ENCODE results near the gene FBXO7. TPM values are rescaled to one million over a fixed set of nuclear protein-coding genes. Genes with fewer than 3 reads are reported as not detected.

The FBXO7 gene
- total RNA-seq, 2 donors from 2014 or later, result 82.8 to 128 TPM

DNA sequence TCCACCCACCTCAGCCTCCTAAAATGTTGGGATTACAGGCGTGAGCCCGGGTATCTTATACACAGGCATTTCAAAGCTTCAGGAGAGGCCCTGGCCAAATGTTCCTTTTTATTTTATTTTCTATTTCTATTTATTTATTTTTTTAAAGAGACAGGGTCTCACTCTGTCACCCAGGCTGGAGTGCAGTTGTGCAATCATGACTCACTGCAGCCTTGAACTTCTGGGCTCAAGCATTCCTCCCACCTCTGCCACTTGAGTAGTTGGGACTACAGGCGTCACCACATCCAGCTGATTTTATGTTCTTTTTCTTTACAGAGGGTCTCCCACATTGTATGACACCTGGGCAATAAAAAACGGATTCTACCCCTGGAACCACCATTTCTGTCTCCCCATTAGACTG, 71.2 kb downstream of the FBXO7 start:
- H3K4me1 ChIP-seq (replicated peaks), result no peaks in the 10 kb centered on the region
- DNase-seq (ENCODE audit: low spot score), result no peak
- 71% methylated on average over 4 of the region's 4 CpGs for WGBS
- TF ChIP-seq, protein P1, sequence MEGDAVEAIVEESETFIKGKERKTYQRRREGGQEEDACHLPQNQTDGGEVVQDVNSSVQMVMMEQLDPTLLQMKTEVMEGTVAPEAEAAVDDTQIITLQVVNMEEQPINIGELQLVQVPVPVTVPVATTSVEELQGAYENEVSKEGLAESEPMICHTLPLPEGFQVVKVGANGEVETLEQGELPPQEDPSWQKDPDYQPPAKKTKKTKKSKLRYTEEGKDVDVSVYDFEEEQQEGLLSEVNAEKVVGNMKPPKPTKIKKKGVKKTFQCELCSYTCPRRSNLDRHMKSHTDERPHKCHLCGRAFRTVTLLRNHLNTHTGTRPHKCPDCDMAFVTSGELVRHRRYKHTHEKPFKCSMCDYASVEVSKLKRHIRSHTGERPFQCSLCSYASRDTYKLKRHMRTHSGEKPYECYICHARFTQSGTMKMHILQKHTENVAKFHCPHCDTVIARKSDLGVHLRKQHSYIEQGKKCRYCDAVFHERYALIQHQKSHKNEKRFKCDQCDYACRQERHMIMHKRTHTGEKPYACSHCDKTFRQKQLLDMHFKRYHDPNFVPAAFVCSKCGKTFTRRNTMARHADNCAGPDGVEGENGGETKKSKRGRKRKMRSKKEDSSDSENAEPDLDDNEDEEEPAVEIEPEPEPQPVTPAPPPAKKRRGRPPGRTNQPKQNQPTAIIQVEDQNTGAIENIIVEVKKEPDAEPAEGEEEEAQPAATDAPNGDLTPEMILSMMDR (IDR thresholded peaks at IDR 0.05), result no peak
- TF ChIP-seq POLR2AphosphoS5 (IDR thresholded peaks at IDR 0.05) (no peak), POLR2A (IDR thresholded peaks at IDR 0.05) (no peak)
- H3K36me3 ChIP-seq, result no peaks in the 10 kb centered on the region
- intact Hi-C loops (cut with DNase I), result no loop called here
- H3K27ac ChIP-seq, result no peak overlapping the region
- no peaks in the 10 kb centered on the region for H3K27me3 ChIP-seq (replicated peaks; ENCODE audit: insufficient read depth)
- H3K9me3 ChIP-seq, result no peaks in the 10 kb centered on the region
- H3K4me3 ChIP-seq, result no peak overlapping the region

DNA sequence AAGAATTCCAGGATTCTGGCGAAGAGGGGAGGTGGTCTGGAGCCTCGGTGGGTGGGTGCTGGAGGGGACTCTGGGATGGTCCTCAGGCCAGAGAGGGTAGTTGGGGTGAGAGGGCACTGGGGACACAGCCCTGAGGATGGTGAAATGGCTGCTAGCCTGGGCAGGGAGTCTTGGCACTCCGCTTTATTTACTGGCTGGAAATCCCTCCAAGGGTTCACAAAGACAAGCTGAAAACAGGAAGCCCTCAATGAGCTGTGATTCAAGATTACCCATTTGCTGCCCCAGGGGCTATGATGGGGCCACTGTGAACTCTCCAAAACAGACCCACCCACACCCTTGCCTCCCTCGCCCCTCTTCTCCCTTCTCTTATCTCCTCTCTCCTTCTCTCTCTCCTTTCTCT, 71.9 kb downstream of the FBXO7 start:
- Histone ChIP-seq H3K4me3 (no peak overlapping the region), H3K27me3 (replicated peaks; ENCODE audit: insufficient read depth) (no peaks in the 10 kb centered on the region), H3K36me3 (no peaks in the 10 kb centered on the region), H3K27ac (peak overlapping the region in 1 of 2 donors; percentile 25), H3K9me3 (no peaks in the 10 kb centered on the region), H3K4me1 (replicated peaks) (no peaks in the 10 kb centered on the region)
- TF ChIP-seq, protein P1 (IDR thresholded peaks at IDR 0.05), result no peak
- TF ChIP-seq POLR2A (IDR thresholded peaks at IDR 0.05) (no peak), POLR2AphosphoS5 (IDR thresholded peaks at IDR 0.05) (no peak)
- DNase-seq (ENCODE audit: low spot score), result no peak
- 66% methylated on average over 4 of the region's 4 CpGs for WGBS
- intact Hi-C loops (cut with DNase I), result no loop called here

DNA sequence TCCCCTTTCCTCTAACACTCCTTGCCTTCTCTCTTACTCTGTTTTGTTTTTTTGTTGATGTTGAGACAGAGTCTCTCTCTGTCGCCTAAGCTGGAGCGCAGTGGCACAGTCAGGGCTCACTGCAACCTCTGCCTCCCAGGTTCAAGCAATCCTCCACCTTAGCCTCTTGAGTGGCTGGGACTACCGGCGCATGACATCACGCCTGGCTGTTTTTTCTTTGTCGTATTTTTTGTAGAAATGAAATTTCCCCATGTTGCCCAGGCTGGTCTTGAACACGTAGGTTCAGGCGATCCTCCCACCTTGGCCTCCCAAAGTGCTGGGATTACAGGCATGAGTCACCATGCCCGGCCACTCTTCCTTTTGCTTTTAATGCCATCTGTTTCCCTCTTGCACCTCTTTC, 72.3 kb downstream of the FBXO7 start:
- Histone ChIP-seq H3K36me3 (no peaks in the 10 kb centered on the region), H3K4me1 (replicated peaks) (no peaks in the 10 kb centered on the region), H3K27me3 (replicated peaks; ENCODE audit: insufficient read depth) (no peaks in the 10 kb centered on the region), H3K9me3 (no peaks in the 10 kb centered on the region), H3K27ac (no peak overlapping the region), H3K4me3 (no peak overlapping the region)
- TF ChIP-seq POLR2AphosphoS5 (IDR thresholded peaks at IDR 0.05), result no peak
- no peak for TF ChIP-seq POLR2A (IDR thresholded peaks at IDR 0.05)
- TF ChIP-seq, protein P1 (IDR thresholded peaks at IDR 0.05), result no peak
- intact Hi-C loops (cut with DNase I), result no loop called here
- 86% methylated on average over 9 of the region's 9 CpGs for WGBS
- DNase-seq (ENCODE audit: low spot score), result no peak

DNA sequence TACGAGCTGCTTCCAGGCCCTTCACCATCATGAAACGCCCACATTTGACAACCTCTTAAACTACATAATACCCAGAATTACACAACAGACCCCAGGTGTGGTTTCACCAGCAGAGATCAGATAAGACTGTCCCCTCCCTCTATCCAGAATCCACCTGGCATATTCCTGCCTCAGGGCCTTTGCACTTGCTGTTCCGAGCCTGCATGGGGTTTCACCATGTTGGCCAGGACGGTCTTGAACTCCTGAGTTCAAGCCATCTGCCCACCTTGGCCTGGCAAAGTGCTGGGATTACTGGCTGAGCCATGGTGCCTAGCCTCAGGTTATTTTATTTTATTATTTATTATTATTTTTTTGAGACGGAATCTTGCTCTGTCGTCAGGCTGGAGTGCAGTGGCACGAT, 73.4 kb downstream of the FBXO7 start:
- intact Hi-C loops (cut with DNase I), result no loop called here
- H3K27ac ChIP-seq, result no peak overlapping the region
- no peaks in the 10 kb centered on the region for H3K36me3 ChIP-seq
- TF ChIP-seq POLR2AphosphoS5 (IDR thresholded peaks at IDR 0.05), result no peak
- TF ChIP-seq, protein P1 (IDR thresholded peaks at IDR 0.05), result no peak
- TF ChIP-seq POLR2A (IDR thresholded peaks at IDR 0.05), result no peak
- H3K4me3 ChIP-seq, result no peak overlapping the region
- no peaks in the 10 kb centered on the region for H3K4me1 ChIP-seq (replicated peaks)
- no peaks in the 10 kb centered on the region for H3K27me3 ChIP-seq (replicated peaks; ENCODE audit: insufficient read depth)
- H3K9me3 ChIP-seq, result no peaks in the 10 kb centered on the region
- DNase-seq (ENCODE audit: low spot score), result no peak
- whole genome bisulfite sequencing, result 95% methylated on average over 7 of the region's 7 CpGs

Other genes with a start within 250 kb of the FBXO7 start
- under 1 TPM in 1 of 2 donors, not detected in 1; 0.23 TPM for gene SLC5A4, start 219.5 kb upstream of the FBXO7 start, total RNA-seq
- gene RFPL3, start 116.9 kb upstream of the FBXO7 start, total RNA-seq, result 1 to 10 TPM in 1 of 2 donors, not detected in 1; 1.7 TPM
- 10 to 100 TPM; 52.1 to 87.5 TPM for gene RTCB, start 62.6 kb upstream of the FBXO7 start, total RNA-seq
- not detected for gene BPIFC, start 10.4 kb upstream of the FBXO7 start, total RNA-seq

Data from prostate gland (tissue), 2 donors.